ENCODE measurements around the gene IFT122.

Gene IFT122

DNA sequence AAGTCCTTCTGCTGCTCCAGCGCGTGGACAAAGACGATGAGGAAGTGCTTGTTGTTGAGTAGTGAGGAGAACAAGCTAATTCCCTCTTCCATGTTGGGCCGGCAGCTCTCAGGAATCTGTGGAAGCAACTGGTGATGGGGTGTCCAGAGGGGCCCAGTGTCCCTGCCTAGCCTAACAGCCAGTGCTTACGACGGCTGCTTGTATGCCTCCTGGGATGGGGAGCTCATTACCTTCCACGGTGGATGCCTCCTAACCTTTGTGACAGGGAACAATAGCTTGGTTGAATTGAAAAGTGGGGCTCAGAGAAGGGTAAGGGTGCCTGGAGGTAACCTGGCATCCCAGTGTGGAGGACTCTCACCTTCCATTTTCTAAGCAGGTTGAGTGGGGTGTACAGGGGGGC is 125.9 kb downstream of the IFT122 start:
- TF ChIP-seq ELF4 (IDR thresholded peaks at IDR 0.05) = no peak
- TF ChIP-seq FOXK2 (IDR thresholded peaks at IDR 0.05) = no peak
- TF ChIP-seq NFRKB (IDR thresholded peaks at IDR 0.05) = no peak
- no peak for TF ChIP-seq LEF1 (IDR thresholded peaks at IDR 0.05; ENCODE audit: borderline replicate concordance)
- no peak for TF ChIP-seq FOXM1 (IDR thresholded peaks at IDR 0.05; ENCODE audit: borderline replicate concordance)
- no peak for TF ChIP-seq TARDBP (IDR thresholded peaks at IDR 0.05)
- TF ChIP-seq CTBP1 (IDR thresholded peaks at IDR 0.05; ENCODE audit: borderline replicate concordance) = no peak
- no peak for TF ChIP-seq L3MBTL2 (conservative IDR thresholded peaks at IDR 0.05)
- no peak for TF ChIP-seq SUZ12 (IDR thresholded peaks at IDR 0.05)
- TF ChIP-seq FOXA1 (IDR thresholded peaks at IDR 0.05) = no peak
- TF ChIP-seq BHLHE40 (IDR thresholded peaks at IDR 0.05; ENCODE audit: borderline replicate concordance) = no peak
- no peak for TF ChIP-seq ZNF384 (IDR thresholded peaks at IDR 0.05)
- no peak for TF ChIP-seq ARNT (IDR thresholded peaks at IDR 0.05)
- CTCF ChIA-PET = no interaction called here
- DNase-seq (ENCODE audit: extremely low spot score) = no peak
- POLR2A ChIA-PET = interaction anchor here (1.5 kb wide), 1 partner anchor 250 kb away, joined by 5 read pairs; a partner anchor contains a TSS

- DNase-seq (ENCODE audit: extremely low spot score) = no peak
- ChIA-PET CTCF (no interaction called here), POLR2A (no interaction called here)
- TF ChIP-seq TARDBP (IDR thresholded peaks at IDR 0.05) (no peak), BHLHE40 (IDR thresholded peaks at IDR 0.05; ENCODE audit: borderline replicate concordance) (no peak), L3MBTL2 (conservative IDR thresholded peaks at IDR 0.05) (no peak), CTBP1 (IDR thresholded peaks at IDR 0.05; ENCODE audit: borderline replicate concordance) (no peak), LEF1 (IDR thresholded peaks at IDR 0.05; ENCODE audit: borderline replicate concordance) (no peak), FOXM1 (IDR thresholded peaks at IDR 0.05; ENCODE audit: borderline replicate concordance) (no peak), FOXK2 (IDR thresholded peaks at IDR 0.05) (no peak), SP1 (IDR thresholded peaks at IDR 0.05) (no peak), ZNF384 (IDR thresholded peaks at IDR 0.05) (no peak), HDGF (IDR thresholded peaks at IDR 0.05; ENCODE audit: borderline replicate concordance) (no peak), FOXA1 (IDR thresholded peaks at IDR 0.05) (no peak), SUZ12 (IDR thresholded peaks at IDR 0.05) (no peak), NFRKB (IDR thresholded peaks at IDR 0.05) (no peak), ELF4 (IDR thresholded peaks at IDR 0.05) (no peak), ARNT (IDR thresholded peaks at IDR 0.05) (no peak)
- TF ChIP-seq, protein P1, sequence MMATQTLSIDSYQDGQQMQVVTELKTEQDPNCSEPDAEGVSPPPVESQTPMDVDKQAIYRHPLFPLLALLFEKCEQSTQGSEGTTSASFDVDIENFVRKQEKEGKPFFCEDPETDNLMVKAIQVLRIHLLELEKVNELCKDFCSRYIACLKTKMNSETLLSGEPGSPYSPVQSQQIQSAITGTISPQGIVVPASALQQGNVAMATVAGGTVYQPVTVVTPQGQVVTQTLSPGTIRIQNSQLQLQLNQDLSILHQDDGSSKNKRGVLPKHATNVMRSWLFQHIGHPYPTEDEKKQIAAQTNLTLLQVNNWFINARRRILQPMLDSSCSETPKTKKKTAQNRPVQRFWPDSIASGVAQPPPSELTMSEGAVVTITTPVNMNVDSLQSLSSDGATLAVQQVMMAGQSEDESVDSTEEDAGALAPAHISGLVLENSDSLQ (IDR thresholded peaks at IDR 0.05) = no peak
Measured at GRCh38 chr3:129567176-129567705, 127.2 kb downstream of the IFT122 start.

- TF ChIP-seq SP1 (IDR thresholded peaks at IDR 0.05) (no peak), ARNT (IDR thresholded peaks at IDR 0.05) (no peak), ZNF384 (IDR thresholded peaks at IDR 0.05) (no peak), LEF1 (IDR thresholded peaks at IDR 0.05; ENCODE audit: borderline replicate concordance) (no peak), SUZ12 (IDR thresholded peaks at IDR 0.05) (no peak), FOXM1 (IDR thresholded peaks at IDR 0.05; ENCODE audit: borderline replicate concordance) (no peak), HDGF (IDR thresholded peaks at IDR 0.05; ENCODE audit: borderline replicate concordance) (no peak), NFRKB (IDR thresholded peaks at IDR 0.05) (no peak), L3MBTL2 (conservative IDR thresholded peaks at IDR 0.05) (no peak), ELF4 (IDR thresholded peaks at IDR 0.05) (no peak), FOXK2 (IDR thresholded peaks at IDR 0.05) (no peak), TARDBP (IDR thresholded peaks at IDR 0.05) (no peak), BHLHE40 (IDR thresholded peaks at IDR 0.05; ENCODE audit: borderline replicate concordance) (no peak)
- TF ChIP-seq, protein P1 (IDR thresholded peaks at IDR 0.05) = no peak
- CTCF ChIA-PET = no interaction called here
- POLR2A ChIA-PET = no interaction called here
- DNase-seq (ENCODE audit: extremely low spot score) = no peak
Measured at GRCh38 chr3:129567939-129568338, 127.9 kb downstream of the IFT122 start.

- TF ChIP-seq, protein P1 (IDR thresholded peaks at IDR 0.05) = no peak
- no peak for TF ChIP-seq CTBP1 (IDR thresholded peaks at IDR 0.05; ENCODE audit: borderline replicate concordance)
- TF ChIP-seq LEF1 (IDR thresholded peaks at IDR 0.05; ENCODE audit: borderline replicate concordance) = no peak
- TF ChIP-seq SUZ12 (IDR thresholded peaks at IDR 0.05) = no peak
- TF ChIP-seq NFRKB (IDR thresholded peaks at IDR 0.05) = no peak
- no peak for TF ChIP-seq BHLHE40 (IDR thresholded peaks at IDR 0.05; ENCODE audit: borderline replicate concordance)
- no peak for TF ChIP-seq ARNT (IDR thresholded peaks at IDR 0.05)
- TF ChIP-seq ELF4 (IDR thresholded peaks at IDR 0.05) = no peak
- TF ChIP-seq HDGF (IDR thresholded peaks at IDR 0.05; ENCODE audit: borderline replicate concordance) = no peak
- no peak for TF ChIP-seq TARDBP (IDR thresholded peaks at IDR 0.05)
- CTCF ChIA-PET = no interaction called here
- POLR2A ChIA-PET = no interaction called here
- no peak for DNase-seq (ENCODE audit: extremely low spot score)
Measured at GRCh38 chr3:129569856-129570255, 129.8 kb downstream of the IFT122 start.

Measured in HEK293T (cell line).